Gastrocnemius medialis (tissue), 4 donors: ENCODE results near the gene MORN5.

Experiments used
- CTCF ChIP-seq, 5 experiments: fragments of 450-650 bp in 3 of 5; fragments of 200-600 bp in 2 of 5; sonication (generic) in 2 of 5; IDR thresholded peaks in 4 of 5; conservative IDR thresholded peaks in 1 of 5; 1 replicate in 4 of 5; 2 replicates in 1 of 5; pipeline ENCODE4 v1.5.1; 2016 to 2019; ENCODE audit warnings: antibody characterized with exemption in 5 of 5, mild to moderate bottlenecking in 3 of 5, moderate library complexity in 3 of 5
- POLR2A ChIP-seq, 2 donors: fragments of 450-650 bp; IDR thresholded peaks; one replicate each; pipeline ENCODE4 v1.6.1; 2017; ENCODE audit warnings: antibody characterized with exemption in 2 of 2, mild to moderate bottlenecking in 2 of 2, moderate library complexity in 2 of 2

- TF ChIP-seq CTCF (IDR thresholded peaks at IDR 0.05 in 4 of 5, conservative IDR thresholded peaks at IDR 0.05 in 1 of 5) (no peak), POLR2A (IDR thresholded peaks at IDR 0.05) (no peak)
Measured at GRCh38 chr9:122220673-122221182, 61.0 kb downstream of the MORN5 start.
